Measurements from ENCODE around the gene FAXDC2.

- TF ChIP-seq CTCF (conservative IDR thresholded peaks at IDR 0.05 in 1 of 2, IDR thresholded peaks at IDR 0.05 in 1 of 2; ENCODE audit: low read depth in 1 of 2, low read length in 2 of 2) (no peak), EZH2 (IDR thresholded peaks at IDR 0.05; ENCODE audit: low read length, missing control alignments) (no peak)
Measured at GRCh38 chr5:154813736-154814135, 36.7 kb downstream of the FAXDC2 start.

Data from fibroblast of lung (primary cell).